PFSK-1 (cell line): Measurements from ENCODE around the gene SPRY2.

Experiments
- FOXP2 ChIP-seq: optimal IDR thresholded peaks from 2 replicates; pipeline ENCODE3; 2011; ENCODE audit warnings: borderline replicate concordance, control low read depth, inconsistent platforms; ENCODE audit not compliant: insufficient read depth; ENCODE audit errors: extremely low read length, extremely low read depth
- POLR2AphosphoS5 ChIP-seq: IDR thresholded peaks from 2 replicates; pipeline ENCODE4 v1.6.1; 2012; ENCODE audit warnings: low read depth, mild to moderate bottlenecking, control low read depth, low read length, moderate library complexity
- SIN3A ChIP-seq: IDR thresholded peaks from 2 replicates; pipeline ENCODE4 v1.6.1; 2012; ENCODE audit warnings: mild to moderate bottlenecking, low read length, moderate library complexity, borderline replicate concordance; ENCODE audit not compliant: insufficient read depth
- TAF1 ChIP-seq: IDR thresholded peaks from 2 replicates; pipeline ENCODE4 v1.6.1; 2012; ENCODE audit warnings: low read length, control low read depth, borderline replicate concordance; ENCODE audit not compliant: insufficient read depth
- TF ChIP-seq, protein P1 (sequence below), 2 experiments: IDR thresholded peaks; 2 replicates each; pipeline versions ENCODE4 v1.6.1 to v1.8.0; 2011 to 2012; ENCODE audit warnings: low read depth in 2 of 2, low read length in 2 of 2, control low read depth in 1 of 2, inconsistent platforms in 1 of 2, mild to moderate bottlenecking in 1 of 2, moderate library complexity in 1 of 2; ENCODE audit not compliant: insufficient read depth in 1 of 2

SPRY2 gene

DNA sequence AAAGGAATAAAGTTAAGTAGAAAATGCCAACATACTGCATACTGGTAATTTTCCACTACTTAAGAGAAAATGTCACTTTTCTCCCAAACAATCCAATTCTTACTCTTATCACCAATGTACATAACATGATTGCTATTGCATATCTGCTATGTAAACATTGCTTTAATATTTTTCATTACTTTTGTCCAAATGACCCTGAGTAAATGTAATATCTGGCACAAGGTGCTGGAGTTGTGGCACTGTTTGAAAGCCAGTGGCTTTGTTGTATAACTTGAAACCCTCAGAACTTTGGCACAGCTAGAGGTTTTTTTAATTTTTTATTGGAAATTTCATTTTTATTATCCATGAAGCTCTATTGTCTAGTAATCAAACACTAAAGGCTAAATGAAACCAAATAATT, 45.7 kb upstream of the SPRY2 start:
- no peak for TF ChIP-seq TAF1
- no peak for TF ChIP-seq POLR2AphosphoS5
- no peak for TF ChIP-seq SIN3A
- TF ChIP-seq, protein P1, sequence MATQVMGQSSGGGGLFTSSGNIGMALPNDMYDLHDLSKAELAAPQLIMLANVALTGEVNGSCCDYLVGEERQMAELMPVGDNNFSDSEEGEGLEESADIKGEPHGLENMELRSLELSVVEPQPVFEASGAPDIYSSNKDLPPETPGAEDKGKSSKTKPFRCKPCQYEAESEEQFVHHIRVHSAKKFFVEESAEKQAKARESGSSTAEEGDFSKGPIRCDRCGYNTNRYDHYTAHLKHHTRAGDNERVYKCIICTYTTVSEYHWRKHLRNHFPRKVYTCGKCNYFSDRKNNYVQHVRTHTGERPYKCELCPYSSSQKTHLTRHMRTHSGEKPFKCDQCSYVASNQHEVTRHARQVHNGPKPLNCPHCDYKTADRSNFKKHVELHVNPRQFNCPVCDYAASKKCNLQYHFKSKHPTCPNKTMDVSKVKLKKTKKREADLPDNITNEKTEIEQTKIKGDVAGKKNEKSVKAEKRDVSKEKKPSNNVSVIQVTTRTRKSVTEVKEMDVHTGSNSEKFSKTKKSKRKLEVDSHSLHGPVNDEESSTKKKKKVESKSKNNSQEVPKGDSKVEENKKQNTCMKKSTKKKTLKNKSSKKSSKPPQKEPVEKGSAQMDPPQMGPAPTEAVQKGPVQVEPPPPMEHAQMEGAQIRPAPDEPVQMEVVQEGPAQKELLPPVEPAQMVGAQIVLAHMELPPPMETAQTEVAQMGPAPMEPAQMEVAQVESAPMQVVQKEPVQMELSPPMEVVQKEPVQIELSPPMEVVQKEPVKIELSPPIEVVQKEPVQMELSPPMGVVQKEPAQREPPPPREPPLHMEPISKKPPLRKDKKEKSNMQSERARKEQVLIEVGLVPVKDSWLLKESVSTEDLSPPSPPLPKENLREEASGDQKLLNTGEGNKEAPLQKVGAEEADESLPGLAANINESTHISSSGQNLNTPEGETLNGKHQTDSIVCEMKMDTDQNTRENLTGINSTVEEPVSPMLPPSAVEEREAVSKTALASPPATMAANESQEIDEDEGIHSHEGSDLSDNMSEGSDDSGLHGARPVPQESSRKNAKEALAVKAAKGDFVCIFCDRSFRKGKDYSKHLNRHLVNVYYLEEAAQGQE (IDR thresholded peaks at IDR 0.05; ENCODE audit: insufficient read depth in 1 of 2, low read depth in 2 of 2, low read length in 2 of 2): no peak
- TF ChIP-seq FOXP2: no peak

- no peak for TF ChIP-seq POLR2AphosphoS5
- TF ChIP-seq, protein P1 (IDR thresholded peaks at IDR 0.05; ENCODE audit: insufficient read depth in 1 of 2, low read depth in 2 of 2, low read length in 2 of 2): no peak
- no peak for TF ChIP-seq TAF1
- no peak for TF ChIP-seq FOXP2
- no peak for TF ChIP-seq SIN3A
Observed at GRCh38 chr13:80386002-80386401, 45.1 kb upstream of the SPRY2 start.

DNA sequence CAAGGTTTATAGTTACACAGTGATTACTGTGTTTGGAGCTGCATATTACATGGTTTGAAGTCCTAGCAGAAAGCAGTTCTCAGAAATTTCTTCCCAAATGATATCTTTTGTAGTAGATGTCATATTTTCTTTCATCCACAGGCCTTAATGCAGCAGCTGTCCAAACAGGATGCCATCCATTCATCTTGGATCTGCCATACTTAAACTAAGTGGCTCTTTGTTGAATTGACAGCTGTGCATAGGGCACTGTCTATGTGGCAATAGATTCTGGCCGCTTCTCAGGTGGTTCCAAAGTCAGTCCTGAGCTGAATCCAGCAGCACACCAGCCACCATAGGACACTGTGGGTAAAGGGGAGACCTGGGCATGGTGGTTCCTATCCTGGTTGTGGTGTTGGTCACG, 41.6 kb upstream of the SPRY2 start:
- TF ChIP-seq POLR2AphosphoS5 (no peak), SIN3A (no peak), FOXP2 (no peak), TAF1 (no peak)
- TF ChIP-seq, protein P1 (IDR thresholded peaks at IDR 0.05; ENCODE audit: insufficient read depth in 1 of 2, low read depth in 2 of 2, low read length in 2 of 2): no peak

DNA sequence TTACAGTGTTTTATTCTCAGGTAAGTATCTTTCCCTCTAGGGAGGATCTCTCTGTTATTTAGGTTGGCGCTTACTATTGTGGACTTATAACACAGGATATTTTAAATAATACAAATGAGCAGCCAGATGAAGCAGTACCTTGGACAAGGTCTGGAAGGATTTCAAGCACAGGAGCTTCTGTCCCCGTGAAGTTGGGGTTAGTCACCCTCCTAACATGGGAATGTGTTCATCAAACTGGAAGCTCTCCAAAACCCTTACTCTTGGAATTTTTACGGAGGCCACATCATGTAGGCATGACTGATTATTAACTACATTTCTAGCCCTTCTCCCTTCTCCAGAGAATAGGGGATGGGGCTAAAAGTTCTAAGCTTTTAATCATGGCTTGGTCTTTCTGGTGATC, 38.3 kb upstream of the SPRY2 start:
- TF ChIP-seq TAF1 (no peak), SIN3A (no peak), FOXP2 (no peak)
- TF ChIP-seq, protein P1 (IDR thresholded peaks at IDR 0.05; ENCODE audit: insufficient read depth in 1 of 2, low read depth in 2 of 2, low read length in 2 of 2): peak; percentile 60 to 85

GRCh38 chr13:80376554-80376953, 35.6 kb upstream of the SPRY2 start:
- no peak for TF ChIP-seq POLR2AphosphoS5
- TF ChIP-seq FOXP2: no peak
- TF ChIP-seq, protein P1 (IDR thresholded peaks at IDR 0.05; ENCODE audit: insufficient read depth in 1 of 2, low read depth in 2 of 2, low read length in 2 of 2): no peak
- no peak for TF ChIP-seq TAF1
- no peak for TF ChIP-seq SIN3A
